ENCODE data around the gene HCRTR2.
"Not testable (repeated sequence)": the region's sequence is repeated elsewhere in the genome, so short reads cannot be mapped to it uniquely, and the experiment has no call there.

Gene HCRTR2

GRCh38 chr6:55220961-55221360 lies 46.6 kb downstream of the HCRTR2 start:
- DNase-seq = no peak

GRCh38 chr6:55227862-55228261 lies 53.5 kb downstream of the HCRTR2 start:
- DNase-seq = no peak

- DNase-seq = no peak
Observed at GRCh38 chr6:55239099-55239498, 64.8 kb downstream of the HCRTR2 start.

GRCh38 chr6:55240975-55241605 lies 66.8 kb downstream of the HCRTR2 start:
- DNase-seq = not testable (repeated sequence)

GRCh38 chr6:55250400-55250799 lies 76.1 kb downstream of the HCRTR2 start:
- DNase-seq = no peak

- DNase-seq = no peak
Observed at GRCh38 chr6:55255113-55255512, 80.8 kb downstream of the HCRTR2 start.

GRCh38 chr6:55260181-55260580 lies 85.9 kb downstream of the HCRTR2 start:
- DNase-seq = no peak

GRCh38 chr6:55265409-55266114 lies 91.2 kb downstream of the HCRTR2 start:
- DNase-seq = no peak

- DNase-seq = no peak
Observed at GRCh38 chr6:55266896-55267295, 92.6 kb downstream of the HCRTR2 start.

- no peak for DNase-seq
Observed at GRCh38 chr6:55276745-55277530, 102.6 kb downstream of the HCRTR2 start.

- no peak for DNase-seq
Observed at GRCh38 chr6:55277646-55278045, 103.3 kb downstream of the HCRTR2 start.

- no peak for DNase-seq
Observed at GRCh38 chr6:55281215-55281614, 106.9 kb downstream of the HCRTR2 start.

GRCh38 chr6:55282115-55282514 lies 107.8 kb downstream of the HCRTR2 start:
- DNase-seq = no peak

- DNase-seq = no peak
Observed at GRCh38 chr6:55286824-55287223, 112.5 kb downstream of the HCRTR2 start.

GRCh38 chr6:55290736-55291135 lies 116.4 kb downstream of the HCRTR2 start:
- DNase-seq = no peak

GRCh38 chr6:55293116-55293515 lies 118.8 kb downstream of the HCRTR2 start:
- no peak for DNase-seq

GRCh38 chr6:55297214-55297613 lies 122.9 kb downstream of the HCRTR2 start:
- not testable (repeated sequence) for DNase-seq

- no peak for DNase-seq
Observed at GRCh38 chr6:55299286-55299985, 125.1 kb downstream of the HCRTR2 start.

- no peak for DNase-seq
Observed at GRCh38 chr6:55304747-55305146, 130.4 kb downstream of the HCRTR2 start.

- no peak for DNase-seq
Observed at GRCh38 chr6:55319961-55320695, 145.8 kb downstream of the HCRTR2 start.

GRCh38 chr6:55320696-55321086 lies 146.4 kb downstream of the HCRTR2 start:
- no peak for DNase-seq

GRCh38 chr6:55327169-55327568 lies 152.9 kb downstream of the HCRTR2 start, which contains the start of gene GFRAL:
Gene GFRAL, plus strand, starts transcription at chr6:55327469. Its CDS starts 86 bp downstream, at chr6:55327555.
- no peak for DNase-seq
